Epidermal melanocyte (primary cell): ENCODE measurements around the gene CFHR2.

Experiments used
- DNase-seq: peaks from one replicate; pipeline ENCODE4 v3.0.0; 2011; ENCODE audit warnings: low spot score; ENCODE audit not compliant: insufficient read length

CFHR2 gene

GRCh38 chr1:197001828-197002227, 58.3 kb downstream of the CFHR2 start:
- no peak for DNase-seq

GRCh38 chr1:197003132-197003531, 59.6 kb downstream of the CFHR2 start:
- no peak for DNase-seq

- no peak for DNase-seq
Observed at GRCh38 chr1:197008861-197009260, 65.3 kb downstream of the CFHR2 start.
